SU-DHL-6 (cell line): Measurements from ENCODE around the gene SLC27A5.
A peak's percentile ranks its signal among the peaks of the same experiment; 100 is the strongest.

Experiments used
- H2AFZ ChIP-seq: fragments of 200-600 bp; sonication (generic); 2 replicates; pipeline ENCODE4 v1.6.1; 2014; ENCODE audit warnings: low read depth, mild to moderate bottlenecking, moderate library complexity, mixed read lengths, antibody characterized with exemption, low read length; ENCODE audit not compliant: severe bottlenecking
- H3F3A ChIP-seq: fragments of 200-600 bp; shearing (Covaris generic); 2 replicates; pipeline ENCODE4 v1.6.0; 2016; ENCODE audit warnings: antibody characterized with exemption, mild to moderate bottlenecking; ENCODE audit not compliant: insufficient read depth
- H3K27ac ChIP-seq: fragments of 200-600 bp; sonication (generic); 2 replicates; pipeline ENCODE4 v1.5.1; 2016; ENCODE audit warnings: low read depth, mild to moderate bottlenecking, low read length, moderate library complexity, mixed read lengths
- H3K27me3 ChIP-seq: fragments of 200-600 bp; sonication (generic), shearing (Covaris generic); 2 replicates; pipeline ENCODE4 v1.6.0; 2014; ENCODE audit warnings: mild to moderate bottlenecking, low read length
- H3K36me3 ChIP-seq: fragments of 200-600 bp; sonication (generic); 2 replicates; pipeline ENCODE4 v1.6.1; 2014; ENCODE audit warnings: mild to moderate bottlenecking, low read length, mixed read lengths
- H3K4me2 ChIP-seq: fragments of 300-600, 200-600 bp; shearing (Covaris generic), sonication (generic); 2 replicates; pipeline ENCODE4 v1.6.0; 2014; ENCODE audit warnings: low read length, low read depth, mild to moderate bottlenecking; ENCODE audit not compliant: poor library complexity, severe bottlenecking
- H3K4me3 ChIP-seq: fragments of 200-600 bp; sonication (generic); 2 replicates; pipeline ENCODE4 v1.5.1; 2014; ENCODE audit warnings: antibody characterized with exemption, low read length, mild to moderate bottlenecking, mixed read lengths; ENCODE audit not compliant: insufficient read depth, poor library complexity, severe bottlenecking
- H3K79me2 ChIP-seq: fragments of 200-600 bp; sonication (generic); 2 replicates; pipeline ENCODE4 v1.6.1; 2014; ENCODE audit warnings: mild to moderate bottlenecking, low read length, moderate library complexity; ENCODE audit not compliant: insufficient read depth
- H3K9ac ChIP-seq: fragments of 200-600 bp; sonication (generic); 2 replicates; pipeline ENCODE4 v1.7.0; 2014; ENCODE audit warnings: mild to moderate bottlenecking, low read length
- H3K9me2 ChIP-seq: fragments of 200-600 bp; sonication (generic); replicated peaks from 2 replicates; pipeline ENCODE4 v1.6.1; 2014; ENCODE audit warnings: low read length; ENCODE audit not compliant: insufficient read depth
- H3K9me3 ChIP-seq: fragments of 200-600 bp; sonication (generic); 2 replicates; pipeline ENCODE4 v1.6.1; 2014; ENCODE audit warnings: low read length, mixed read lengths; ENCODE audit not compliant: insufficient read depth
- H4K20me1 ChIP-seq: fragments of 200-600 bp; sonication (generic); 2 replicates; pipeline ENCODE4 v1.6.1; 2014; ENCODE audit warnings: low read depth, mild to moderate bottlenecking, antibody characterized with exemption, low read length, moderate library complexity, mixed read lengths
- CTCF ChIP-seq: fragments of 200-600 bp; sonication (generic); IDR thresholded peaks from one replicate; pipeline ENCODE4 v1.5.1; 2017; ENCODE audit warnings: antibody characterized with exemption, mild to moderate bottlenecking, low read length, moderate library complexity; ENCODE audit not compliant: insufficient read depth, poor library complexity, severe bottlenecking
- EZH2phosphoT487 ChIP-seq: fragments of 200-600 bp; sonication (generic), shearing (Covaris generic); conservative IDR thresholded peaks from 2 replicates; pipeline ENCODE4 v1.6.1; 2018; ENCODE audit warnings: mild to moderate bottlenecking, antibody characterized with exemption, low read length, moderate library complexity, mixed read lengths

Gene SLC27A5

GRCh38 chr19:58538257-58539168 lies 26.7 kb upstream of the SLC27A5 start:
- Histone ChIP-seq H4K20me1 (no peaks in the 10 kb centered on the region), H3F3A (no peaks in the 10 kb centered on the region), H3K4me3 (peak overlapping the region; percentile 37), H3K79me2 (no peaks in the 10 kb centered on the region), H3K9me2 (no peaks in the 10 kb centered on the region), H2AFZ (peak overlapping the region; percentile 90), H3K36me3 (no peaks in the 10 kb centered on the region), H3K27ac (no peak overlapping the region), H3K9me3 (no peaks in the 10 kb centered on the region), H3K9ac (peak overlapping the region; percentile 48), H3K27me3 (no peaks in the 10 kb centered on the region), H3K4me2 (peak overlapping the region; percentile 43)
- no peak for TF ChIP-seq EZH2phosphoT487
- TF ChIP-seq CTCF: no peak

- Histone ChIP-seq H3K9me3 (no peaks in the 10 kb centered on the region), H3K27ac (no peak overlapping the region), H3K9me2 (no peaks in the 10 kb centered on the region), H3K4me3 (no peak overlapping the region), H3K9ac (no peak overlapping the region), H2AFZ (no peak overlapping the region), H3K79me2 (no peaks in the 10 kb centered on the region), H3K4me2 (no peak overlapping the region), H3F3A (no peaks in the 10 kb centered on the region), H3K36me3 (no peaks in the 10 kb centered on the region), H3K27me3 (no peaks in the 10 kb centered on the region), H4K20me1 (no peaks in the 10 kb centered on the region)
- no peak for TF ChIP-seq CTCF
- no peak for TF ChIP-seq EZH2phosphoT487
Measured at GRCh38 chr19:58536852-58537798, 25.3 kb upstream of the SLC27A5 start.

GRCh38 chr19:58535857-58536256 lies 24.1 kb upstream of the SLC27A5 start:
- no peak for TF ChIP-seq EZH2phosphoT487
- no peak overlapping the region for H3K27ac ChIP-seq

More at GRCh38 chr19:58535857-58536256, 24.1 kb upstream of the SLC27A5 start:
- Histone ChIP-seq H3K9ac (no peak overlapping the region), H3K27me3 (no peaks in the 10 kb centered on the region), H3K4me3 (no peak overlapping the region), H3K9me3 (no peaks in the 10 kb centered on the region), H2AFZ (no peak overlapping the region), H3K36me3 (no peaks in the 10 kb centered on the region), H3K4me2 (no peak overlapping the region), H3K9me2 (no peaks in the 10 kb centered on the region), H3K79me2 (no peaks in the 10 kb centered on the region), H4K20me1 (no peaks in the 10 kb centered on the region), H3F3A (no peaks in the 10 kb centered on the region)
